HL-60 (cell line): ENCODE results near the gene AASDHPPT.

Experiments
- CTCF ChIP-seq: IDR thresholded peaks from one replicate; pipeline ENCODE4 v1.5.1; 2011; ENCODE audit warnings: low read length, control low read depth, inconsistent platforms; ENCODE audit not compliant: insufficient read depth
- POLR2AphosphoS5 ChIP-seq: IDR thresholded peaks from 2 replicates; pipeline ENCODE4 v1.6.1; 2012; ENCODE audit warnings: low read depth
- REST ChIP-seq: IDR thresholded peaks from 2 replicates; pipeline ENCODE4 v1.6.1; 2012; ENCODE audit warnings: low read depth; ENCODE audit not compliant: insufficient replicate concordance
- SPI1 ChIP-seq: IDR thresholded peaks from 2 replicates; pipeline ENCODE4 v1.6.1; 2012; ENCODE audit warnings: low read depth, mild to moderate bottlenecking, borderline replicate concordance

DNA sequence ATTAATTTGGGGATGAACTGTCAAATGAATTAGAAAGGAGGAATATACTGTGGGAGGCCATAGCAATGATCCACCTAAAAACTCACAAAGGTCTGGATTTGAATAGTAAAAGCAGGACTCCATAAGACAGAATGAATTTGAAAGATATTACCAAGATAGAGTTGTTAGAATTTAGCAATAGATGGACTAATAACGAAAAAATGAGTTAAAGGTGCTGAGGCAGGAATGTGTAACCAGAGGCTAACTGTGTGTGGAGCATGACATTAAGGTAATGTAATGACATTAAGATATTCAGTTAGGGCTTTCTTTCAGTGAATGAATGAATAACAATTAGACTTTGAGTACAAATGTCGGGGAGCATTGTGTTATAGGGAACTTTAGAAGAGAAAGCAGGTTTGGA, 51.3 kb downstream of the AASDHPPT start:
- TF ChIP-seq CTCF: no peak
- no peak for TF ChIP-seq REST
- TF ChIP-seq SPI1: no peak
- no peak for TF ChIP-seq POLR2AphosphoS5
